CD4-positive, alpha-beta T cell (primary cell): ENCODE measurements around the gene C19orf33. TPM values are rescaled to one million over a fixed set of nuclear protein-coding genes. Genes with fewer than 3 reads are reported as not detected.

Experiments
- ATAC-seq: fragments of 200-7000 bp; cut with Tn5 transposase; one replicate; pipeline ENCODE4 v1.10.0; 2022; ENCODE audit warnings: mild to moderate bottlenecking; ENCODE audit not compliant: poor library complexity
- CTCF ChIA-PET: fragments of 350-600 bp; sonication (Branson Sonifier 250); formaldehyde crosslinking; loops from one replicate; lab custom pipeline; 2021; ENCODE audit warnings: antibody characterized with exemption, inconsistent platforms; lab: Charles Lee
- POLR2A ChIA-PET: fragments of 350-600 bp; sonication (Branson Sonifier 250); formaldehyde crosslinking; loops from one replicate; lab custom pipeline; 2021; ENCODE audit warnings: antibody characterized with exemption, inconsistent platforms; lab: Charles Lee
- DNase-seq, 14 experiments: peaks; one replicate each; pipeline ENCODE4 v3.0.0-alpha.2; 2013 to 2020; ENCODE audit warnings: mixed read lengths in 2 of 14
- H3K27ac ChIP-seq, 2 donors: one replicate each; pipeline versions ENCODE4 v1.5.1 to v1.7.0; 2013; ENCODE audit warnings: low read length in 2 of 2, low read depth in 1 of 2, mild to moderate bottlenecking in 1 of 2
- H3K27me3 ChIP-seq, 2 experiments: 1 replicate in 1 of 2; 2 replicates in 1 of 2; pipeline versions ENCODE4 v1.6.1 to v1.7.0; 2013; ENCODE audit warnings: low read length in 2 of 2, control low read depth in 1 of 2, mild to moderate bottlenecking in 1 of 2, moderate library complexity in 1 of 2; ENCODE audit not compliant: insufficient read depth in 2 of 2, control insufficient read depth in 1 of 2
- H3K36me3 ChIP-seq: one replicate; pipeline ENCODE4 v1.6.1; 2013; ENCODE audit warnings: low read length, control low read depth; ENCODE audit not compliant: insufficient read depth
- H3K4me1 ChIP-seq: one replicate; pipeline ENCODE4 v1.6.1; 2013; ENCODE audit warnings: low read length, control low read depth; ENCODE audit not compliant: insufficient read depth
- H3K4me3 ChIP-seq: one replicate; pipeline ENCODE4 v1.5.1; 2013; ENCODE audit warnings: mild to moderate bottlenecking, low read length, moderate library complexity
- H3K9me3 ChIP-seq, 2 experiments: 1 replicate in 1 of 2; 2 replicates in 1 of 2; pipeline versions ENCODE4 v1.6.1 to v1.7.0; 2013; ENCODE audit warnings: low read length in 2 of 2, mild to moderate bottlenecking in 2 of 2, control low read depth in 1 of 2, moderate library complexity in 1 of 2; ENCODE audit not compliant: control insufficient read depth in 1 of 2, insufficient read depth in 1 of 2
- H3K27ac Mint-ChIP-seq: one replicate; pipeline ENCODE4 v1.8.0; 2020; ENCODE audit warnings: mixed read lengths
- H3K27me3 Mint-ChIP-seq: one replicate; pipeline ENCODE4 v1.8.0; 2021; ENCODE audit warnings: mixed read lengths
- H3K36me3 Mint-ChIP-seq: one replicate; pipeline ENCODE4 v1.8.0; 2021; ENCODE audit warnings: low read depth, mixed read lengths
- H3K4me1 Mint-ChIP-seq: one replicate; pipeline ENCODE4 v1.8.0; 2021; ENCODE audit warnings: low read depth, mixed read lengths
- H3K4me3 Mint-ChIP-seq: one replicate; pipeline ENCODE4 v1.8.0; 2020; ENCODE audit warnings: mild to moderate bottlenecking, mixed read lengths
- H3K9me3 Mint-ChIP-seq: one replicate; pipeline ENCODE4 v1.8.0; 2020; ENCODE audit warnings: mixed read lengths
- intact Hi-C, 2 experiments: fragments of 100-400 bp; cut with DNase I in 1 of 2; cut with micrococcal nuclease in 1 of 2; formaldehyde crosslinking; loops; one replicate each; pipeline versions ENCODE4 v1.15.1 to v1.9.0; 2023 to 2025; cut with DNase I, micrococcal nuclease
- total RNA-seq, 174 experiments: library from RNA in 2 of 174; stranded (reverse) in 2 of 174; gene quantifications; one replicate each; pipeline ENCODE4 v1.2.3 and lab custom pipeline; 2021 to 2026
- TF ChIP-seq, protein P1 (sequence below): fragments of 200-600 bp; IDR thresholded peaks from one replicate; pipeline ENCODE4 v1.8.0; 2022; ENCODE audit warnings: antibody characterized with exemption, mild to moderate bottlenecking

C19orf33 gene
- total RNA-seq, 2 experiments from 2014 or later: not detected

DNA sequence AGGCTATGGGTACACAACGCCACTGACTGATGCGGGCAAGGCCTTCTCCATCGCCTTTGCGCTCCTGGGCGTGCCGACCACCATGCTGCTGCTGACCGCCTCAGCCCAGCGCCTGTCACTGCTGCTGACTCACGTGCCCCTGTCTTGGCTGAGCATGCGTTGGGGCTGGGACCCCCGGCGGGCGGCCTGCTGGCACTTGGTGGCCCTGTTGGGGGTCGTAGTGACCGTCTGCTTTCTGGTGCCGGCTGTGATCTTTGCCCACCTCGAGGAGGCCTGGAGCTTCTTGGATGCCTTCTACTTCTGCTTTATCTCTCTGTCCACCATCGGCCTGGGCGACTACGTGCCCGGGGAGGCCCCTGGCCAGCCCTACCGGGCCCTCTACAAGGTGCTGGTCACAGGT lies 22.5 kb downstream of the C19orf33 start:
- Mint-ChIP-seq H3K4me3 (no peak overlapping the region), H3K4me1 (peaks cover 13% of the 10 kb centered on the region), H3K9me3 (no peaks in the 10 kb centered on the region), H3K27ac (no peak overlapping the region), H3K36me3 (peaks cover 45% of the 10 kb centered on the region), H3K27me3 (no peaks in the 10 kb centered on the region)
- Histone ChIP-seq H3K4me1 (peaks cover 2% of the 10 kb centered on the region), H3K27ac (no peak overlapping the region), H3K36me3 (peaks cover 37% of the 10 kb centered on the region), H3K27me3 (no peaks in the 10 kb centered on the region), H3K9me3 (no peaks in the 10 kb centered on the region), H3K4me3 (no peak overlapping the region)
- ChIA-PET POLR2A (no interaction called here), CTCF (no interaction called here)
- ATAC-seq (no peak), DNase-seq (no peak)
- intact Hi-C loops: no loop called here
- TF ChIP-seq, protein P1, sequence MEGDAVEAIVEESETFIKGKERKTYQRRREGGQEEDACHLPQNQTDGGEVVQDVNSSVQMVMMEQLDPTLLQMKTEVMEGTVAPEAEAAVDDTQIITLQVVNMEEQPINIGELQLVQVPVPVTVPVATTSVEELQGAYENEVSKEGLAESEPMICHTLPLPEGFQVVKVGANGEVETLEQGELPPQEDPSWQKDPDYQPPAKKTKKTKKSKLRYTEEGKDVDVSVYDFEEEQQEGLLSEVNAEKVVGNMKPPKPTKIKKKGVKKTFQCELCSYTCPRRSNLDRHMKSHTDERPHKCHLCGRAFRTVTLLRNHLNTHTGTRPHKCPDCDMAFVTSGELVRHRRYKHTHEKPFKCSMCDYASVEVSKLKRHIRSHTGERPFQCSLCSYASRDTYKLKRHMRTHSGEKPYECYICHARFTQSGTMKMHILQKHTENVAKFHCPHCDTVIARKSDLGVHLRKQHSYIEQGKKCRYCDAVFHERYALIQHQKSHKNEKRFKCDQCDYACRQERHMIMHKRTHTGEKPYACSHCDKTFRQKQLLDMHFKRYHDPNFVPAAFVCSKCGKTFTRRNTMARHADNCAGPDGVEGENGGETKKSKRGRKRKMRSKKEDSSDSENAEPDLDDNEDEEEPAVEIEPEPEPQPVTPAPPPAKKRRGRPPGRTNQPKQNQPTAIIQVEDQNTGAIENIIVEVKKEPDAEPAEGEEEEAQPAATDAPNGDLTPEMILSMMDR: no peak

DNA sequence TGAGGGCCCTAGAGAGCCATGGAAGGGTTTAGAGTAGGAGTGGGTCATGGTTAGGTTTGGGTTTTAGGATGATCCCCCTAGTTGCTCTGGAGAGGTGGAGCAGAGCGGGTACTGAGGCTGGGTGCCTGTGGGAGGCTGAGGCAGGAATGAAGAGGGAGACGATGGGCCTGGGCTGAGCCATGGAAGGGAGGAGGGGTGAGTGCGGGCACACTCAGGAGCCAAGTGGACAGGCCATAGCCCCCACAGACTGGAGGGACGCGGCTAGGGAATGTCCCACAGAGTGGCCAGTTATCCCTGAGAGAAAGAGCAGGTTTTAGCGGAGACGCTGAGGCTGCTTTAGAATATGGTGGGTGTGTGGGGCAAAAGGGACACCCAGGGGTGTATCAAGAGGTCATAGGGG lies 25.6 kb downstream of the C19orf33 start:
- Mint-ChIP-seq H3K36me3 (peaks cover 39% of the 10 kb centered on the region), H3K9me3 (no peaks in the 10 kb centered on the region), H3K4me3 (no peak overlapping the region), H3K27me3 (no peaks in the 10 kb centered on the region), H3K27ac (no peak overlapping the region), H3K4me1 (no peaks in the 10 kb centered on the region)
- POLR2A ChIA-PET: no interaction called here
- no peak overlapping the region for H3K4me3 ChIP-seq
- no peaks in the 10 kb centered on the region for H3K27me3 ChIP-seq
- CTCF ChIA-PET: no interaction called here
- DNase-seq: no peak
- H3K9me3 ChIP-seq: no peaks in the 10 kb centered on the region
- no peak overlapping the region for H3K27ac ChIP-seq
- TF ChIP-seq, protein P1: no peak
- no peaks in the 10 kb centered on the region for H3K4me1 ChIP-seq
- ATAC-seq: no peak
- peaks cover 29% of the 10 kb centered on the region for H3K36me3 ChIP-seq
- intact Hi-C loops: no loop called here

DNA sequence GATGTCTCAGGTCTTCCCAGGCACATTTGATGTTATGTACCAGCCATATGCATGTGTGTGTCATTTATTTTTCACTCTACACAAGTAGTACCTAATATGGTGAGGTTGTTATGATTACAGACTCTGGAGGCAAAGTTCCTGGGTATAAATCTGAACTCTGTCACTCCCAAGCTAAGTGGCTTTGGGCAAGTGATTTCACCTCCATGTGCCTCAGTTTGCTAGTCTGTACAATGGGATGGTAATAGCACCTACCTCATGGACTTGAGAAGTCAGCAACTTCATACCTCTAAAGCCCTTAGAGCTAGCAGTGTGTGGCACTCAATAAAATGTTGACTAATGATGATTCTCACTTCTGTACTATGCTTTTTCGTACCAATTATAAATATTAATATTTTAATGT lies 27.7 kb downstream of the C19orf33 start:
- Mint-ChIP-seq H3K4me1 (peaks cover 13% of the 10 kb centered on the region), H3K27ac (no peak overlapping the region), H3K27me3 (no peaks in the 10 kb centered on the region), H3K9me3 (no peaks in the 10 kb centered on the region), H3K36me3 (peaks cover 33% of the 10 kb centered on the region), H3K4me3 (no peak overlapping the region)
- intact Hi-C loops: no loop called here
- DNase-seq (no peak), ATAC-seq (no peak)
- CTCF ChIA-PET: no interaction called here
- no peaks in the 10 kb centered on the region for H3K27me3 ChIP-seq
- H3K36me3 ChIP-seq: peaks cover 18% of the 10 kb centered on the region
- H3K4me1 ChIP-seq: peaks cover 13% of the 10 kb centered on the region
- TF ChIP-seq, protein P1: no peak
- POLR2A ChIA-PET: interaction anchor here (0.7 kb wide), 1 partner anchor 19 kb away, joined by 5 read pairs; no protein-coding TSS in a partner anchor
- H3K9me3 ChIP-seq: no peaks in the 10 kb centered on the region
- H3K27ac ChIP-seq: no peak overlapping the region
- H3K4me3 ChIP-seq: no peak overlapping the region
